Choroid plexus epithelial cell (primary cell): ENCODE results near the gene TNNT2.

Source experiments
- DNase-seq: peaks from one replicate; pipeline ENCODE4 v3.0.0-alpha.2; 2010; ENCODE audit warnings: low read depth
- H3K4me3 ChIP-seq: 2 replicates; pipeline ENCODE4 v1.5.1; 2011; ENCODE audit warnings: low read depth, mild to moderate bottlenecking, control low read depth, low read length, moderate library complexity
- TF ChIP-seq, protein P1 (sequence below): conservative IDR thresholded peaks from 2 replicates; pipeline ENCODE4 v1.5.1; 2011; ENCODE audit warnings: low read depth, mild to moderate bottlenecking, control low read depth, inconsistent platforms, low read length, moderate library complexity

Gene TNNT2

DNA sequence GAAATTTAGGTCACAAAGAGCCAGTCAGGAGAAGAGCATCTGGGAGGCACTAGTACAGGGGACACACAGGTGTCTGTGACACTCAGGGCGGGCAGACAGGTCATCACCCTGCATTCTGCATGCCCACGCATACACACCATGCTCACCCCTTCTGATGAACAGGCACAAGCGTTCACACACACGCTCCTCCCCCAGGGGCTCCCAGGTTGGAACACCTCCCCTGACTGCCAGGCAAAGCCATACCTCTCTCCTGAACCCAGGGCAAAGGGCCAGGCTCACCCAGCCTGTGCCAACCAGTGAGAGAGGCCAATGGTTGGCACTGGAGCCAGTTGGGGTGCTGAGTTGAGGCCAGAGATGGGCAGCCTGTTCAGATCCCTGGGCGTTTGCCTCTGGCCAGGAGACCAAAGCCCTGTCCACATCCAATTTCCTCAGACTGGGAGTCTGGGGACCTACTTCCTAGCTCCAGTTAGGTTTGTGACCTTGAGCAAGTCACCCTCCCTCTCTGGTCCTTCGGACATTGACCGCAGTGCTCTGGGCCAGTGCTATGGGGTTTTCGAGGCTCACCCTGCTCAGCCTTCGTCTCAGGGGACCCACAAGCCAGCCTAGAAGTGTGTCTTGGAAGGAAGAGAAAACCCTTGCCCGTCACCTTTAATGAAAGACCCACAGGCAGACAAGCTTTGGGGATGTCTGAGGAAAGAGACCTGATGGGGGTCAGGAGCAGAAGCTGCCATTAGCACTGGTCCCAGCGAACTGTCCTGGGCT lies 27.4 kb upstream of the TNNT2 start:
- no peak for DNase-seq
- TF ChIP-seq, protein P1, sequence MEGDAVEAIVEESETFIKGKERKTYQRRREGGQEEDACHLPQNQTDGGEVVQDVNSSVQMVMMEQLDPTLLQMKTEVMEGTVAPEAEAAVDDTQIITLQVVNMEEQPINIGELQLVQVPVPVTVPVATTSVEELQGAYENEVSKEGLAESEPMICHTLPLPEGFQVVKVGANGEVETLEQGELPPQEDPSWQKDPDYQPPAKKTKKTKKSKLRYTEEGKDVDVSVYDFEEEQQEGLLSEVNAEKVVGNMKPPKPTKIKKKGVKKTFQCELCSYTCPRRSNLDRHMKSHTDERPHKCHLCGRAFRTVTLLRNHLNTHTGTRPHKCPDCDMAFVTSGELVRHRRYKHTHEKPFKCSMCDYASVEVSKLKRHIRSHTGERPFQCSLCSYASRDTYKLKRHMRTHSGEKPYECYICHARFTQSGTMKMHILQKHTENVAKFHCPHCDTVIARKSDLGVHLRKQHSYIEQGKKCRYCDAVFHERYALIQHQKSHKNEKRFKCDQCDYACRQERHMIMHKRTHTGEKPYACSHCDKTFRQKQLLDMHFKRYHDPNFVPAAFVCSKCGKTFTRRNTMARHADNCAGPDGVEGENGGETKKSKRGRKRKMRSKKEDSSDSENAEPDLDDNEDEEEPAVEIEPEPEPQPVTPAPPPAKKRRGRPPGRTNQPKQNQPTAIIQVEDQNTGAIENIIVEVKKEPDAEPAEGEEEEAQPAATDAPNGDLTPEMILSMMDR: no peak
- no peak overlapping the region for H3K4me3 ChIP-seq

DNA sequence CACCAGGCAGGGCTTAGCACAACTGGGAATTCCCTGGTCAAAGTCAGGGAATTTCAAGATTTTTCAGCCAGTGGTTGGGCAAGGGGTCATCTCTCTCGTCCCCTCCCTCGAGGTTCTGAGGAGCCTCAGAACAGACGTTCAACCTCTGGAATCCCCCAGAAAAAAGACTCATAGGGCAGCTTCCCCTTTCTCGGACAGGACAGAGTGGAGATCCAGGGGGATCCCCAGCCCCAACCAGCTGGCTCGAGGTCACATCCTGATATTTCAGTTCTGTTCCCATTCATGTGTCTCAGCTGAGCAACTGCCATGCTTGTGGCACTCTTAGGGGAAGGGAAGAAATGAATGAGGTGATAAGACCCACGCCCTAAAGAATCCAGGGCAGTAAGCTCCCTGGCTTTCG lies 26.6 kb upstream of the TNNT2 start:
- TF ChIP-seq, protein P1: no peak
- no peak overlapping the region for H3K4me3 ChIP-seq
- DNase-seq: no peak

DNA sequence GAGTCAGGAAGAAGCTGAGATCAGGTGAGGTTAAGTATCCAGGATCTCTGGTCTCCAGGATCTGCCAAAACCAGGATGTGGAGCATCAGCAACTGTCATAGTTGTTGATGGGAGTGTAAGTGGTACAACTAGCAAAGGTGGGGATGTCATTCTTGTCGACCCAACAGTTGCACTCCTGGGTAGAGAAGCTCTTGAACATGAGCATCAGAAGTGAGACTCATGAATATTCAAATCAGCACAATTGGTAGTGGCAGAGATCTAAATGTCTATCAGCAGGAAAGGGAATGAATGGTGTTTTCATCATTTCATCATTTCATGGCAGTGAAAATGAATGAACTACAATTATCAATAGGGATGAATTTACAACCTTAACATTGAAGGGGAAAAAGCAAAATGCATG lies 25.9 kb upstream of the TNNT2 start:
- DNase-seq: no peak
- H3K4me3 ChIP-seq: no peak overlapping the region
- TF ChIP-seq, protein P1: no peak

DNA sequence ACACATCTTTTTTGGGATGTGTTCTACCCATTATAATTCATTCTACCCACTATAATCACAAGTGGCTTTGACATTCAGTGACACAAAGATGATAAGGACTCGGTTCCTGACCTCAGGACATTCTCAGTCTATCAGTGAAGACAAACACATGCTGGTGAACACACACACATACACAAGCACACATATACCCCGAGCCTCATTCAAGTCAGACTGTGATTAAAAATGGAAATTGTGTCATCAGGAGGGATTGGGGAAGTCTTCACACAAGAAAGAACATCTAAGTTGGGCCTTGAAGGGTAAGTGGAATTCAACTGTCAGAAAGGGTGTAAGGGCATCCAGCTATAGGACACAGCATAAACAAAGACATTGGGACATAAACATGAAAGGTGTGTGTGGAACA lies 24.2 kb upstream of the TNNT2 start:
- TF ChIP-seq, protein P1: no peak
- H3K4me3 ChIP-seq: no peak overlapping the region
- DNase-seq: no peak

DNA sequence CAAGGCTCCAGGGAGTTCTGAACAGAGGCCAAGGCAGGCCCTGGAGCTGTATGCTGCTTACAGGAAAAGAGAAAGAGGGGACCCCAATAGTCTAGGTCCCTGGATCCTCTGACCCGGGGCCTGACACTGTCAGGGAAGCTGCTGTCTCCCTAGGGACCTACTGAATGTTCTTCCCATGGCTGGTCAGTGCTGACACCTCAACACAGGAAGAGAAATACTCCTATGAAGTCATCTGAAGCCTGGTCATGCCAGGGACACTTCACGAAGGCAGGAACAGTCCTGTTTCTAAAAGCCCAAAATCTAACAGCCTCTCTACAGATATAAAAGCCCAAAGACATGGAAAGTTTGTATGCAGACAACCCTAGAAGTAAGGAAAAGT lies 23.4 kb upstream of the TNNT2 start:
- H3K4me3 ChIP-seq: no peak overlapping the region
- no peak for DNase-seq
- TF ChIP-seq, protein P1: no peak

DNA sequence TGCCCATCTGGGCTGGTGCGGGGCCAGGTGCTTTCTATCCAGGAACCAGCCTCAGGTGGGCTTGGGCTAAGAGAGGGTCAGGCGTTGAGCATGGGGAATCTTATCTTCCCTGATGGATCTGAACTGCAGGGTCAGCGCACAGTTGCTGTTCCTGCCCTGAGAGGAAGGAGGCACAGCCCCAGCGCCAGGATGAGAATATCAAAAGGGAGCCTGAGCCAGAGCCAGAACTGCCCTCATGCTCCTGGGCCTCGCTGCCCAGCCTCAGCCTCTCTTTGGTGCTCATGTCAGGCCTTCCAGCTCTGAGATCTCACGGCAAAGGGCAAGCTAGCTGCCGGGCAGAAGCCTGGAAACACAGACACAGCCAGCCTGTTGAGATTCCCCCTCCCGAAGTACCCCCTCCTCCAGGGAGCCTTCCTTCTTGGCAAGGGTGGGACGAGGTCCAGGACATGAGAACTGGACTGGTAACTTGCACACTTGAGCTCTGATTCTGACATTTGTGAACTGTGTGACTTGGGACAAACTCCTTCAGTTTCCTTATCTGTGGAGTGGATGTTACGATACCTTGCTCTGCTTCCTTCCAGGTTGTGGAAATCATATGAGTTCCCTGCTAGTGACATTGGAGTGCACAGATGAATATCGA lies 22.9 kb upstream of the TNNT2 start:
- TF ChIP-seq, protein P1: no peak
- no peak for DNase-seq
- H3K4me3 ChIP-seq: no peak overlapping the region
